Coronary artery (tissue), 2 donors: ENCODE data around the gene TTC9B.

Experiments used
- DNase-seq: peaks from one replicate; pipeline ENCODE4 v3.0.0-alpha.2; 2017; ENCODE audit warnings: low spot score
- H3K27ac ChIP-seq, 2 donors: fragments of 200-600 bp; sonication (generic); one replicate each; pipeline ENCODE4 v1.5.1; 2016 to 2019
- H3K4me3 ChIP-seq: fragments of 200-600 bp; sonication (generic); 2 replicates; pipeline ENCODE4 v1.5.1; 2016; ENCODE audit warnings: mild to moderate bottlenecking, moderate library complexity
- TF ChIP-seq, protein P1 (sequence below): fragments of 200-600 bp; sonication (generic); IDR thresholded peaks from one replicate; pipeline ENCODE4 v1.5.1; 2019; ENCODE audit warnings: antibody characterized with exemption

Gene TTC9B

DNA sequence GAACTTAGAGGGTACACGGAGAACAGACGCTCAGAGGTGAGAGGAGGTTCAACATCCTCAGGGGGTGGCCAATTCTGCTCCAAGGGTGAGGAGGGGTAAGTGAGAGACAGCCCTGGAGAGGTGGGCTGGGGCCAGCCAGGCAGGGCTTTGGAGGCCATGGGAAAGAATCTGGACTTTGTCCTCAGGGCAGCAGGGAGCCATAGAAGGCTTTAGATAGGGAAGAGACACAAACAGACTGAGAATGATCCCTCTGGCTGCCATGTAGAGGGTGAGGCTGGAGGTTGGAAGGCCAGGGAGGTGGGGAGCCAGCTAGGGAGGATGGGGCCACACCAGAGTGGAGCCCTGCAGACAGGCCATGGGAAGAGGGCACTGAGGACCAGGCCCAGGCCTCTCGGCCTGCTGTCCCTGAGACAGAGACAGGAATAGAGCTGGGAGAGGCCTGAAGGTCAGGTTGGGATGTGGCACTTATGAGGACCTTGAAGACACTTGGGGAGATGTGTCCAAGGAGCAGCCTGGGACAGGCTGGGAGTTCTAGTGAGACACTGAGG is 37.5 kb upstream of the TTC9B start:
- no peak overlapping the region for H3K27ac ChIP-seq
- TF ChIP-seq, protein P1, sequence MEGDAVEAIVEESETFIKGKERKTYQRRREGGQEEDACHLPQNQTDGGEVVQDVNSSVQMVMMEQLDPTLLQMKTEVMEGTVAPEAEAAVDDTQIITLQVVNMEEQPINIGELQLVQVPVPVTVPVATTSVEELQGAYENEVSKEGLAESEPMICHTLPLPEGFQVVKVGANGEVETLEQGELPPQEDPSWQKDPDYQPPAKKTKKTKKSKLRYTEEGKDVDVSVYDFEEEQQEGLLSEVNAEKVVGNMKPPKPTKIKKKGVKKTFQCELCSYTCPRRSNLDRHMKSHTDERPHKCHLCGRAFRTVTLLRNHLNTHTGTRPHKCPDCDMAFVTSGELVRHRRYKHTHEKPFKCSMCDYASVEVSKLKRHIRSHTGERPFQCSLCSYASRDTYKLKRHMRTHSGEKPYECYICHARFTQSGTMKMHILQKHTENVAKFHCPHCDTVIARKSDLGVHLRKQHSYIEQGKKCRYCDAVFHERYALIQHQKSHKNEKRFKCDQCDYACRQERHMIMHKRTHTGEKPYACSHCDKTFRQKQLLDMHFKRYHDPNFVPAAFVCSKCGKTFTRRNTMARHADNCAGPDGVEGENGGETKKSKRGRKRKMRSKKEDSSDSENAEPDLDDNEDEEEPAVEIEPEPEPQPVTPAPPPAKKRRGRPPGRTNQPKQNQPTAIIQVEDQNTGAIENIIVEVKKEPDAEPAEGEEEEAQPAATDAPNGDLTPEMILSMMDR = no peak
- DNase-seq = no peak
- H3K4me3 ChIP-seq = no peak overlapping the region

DNA sequence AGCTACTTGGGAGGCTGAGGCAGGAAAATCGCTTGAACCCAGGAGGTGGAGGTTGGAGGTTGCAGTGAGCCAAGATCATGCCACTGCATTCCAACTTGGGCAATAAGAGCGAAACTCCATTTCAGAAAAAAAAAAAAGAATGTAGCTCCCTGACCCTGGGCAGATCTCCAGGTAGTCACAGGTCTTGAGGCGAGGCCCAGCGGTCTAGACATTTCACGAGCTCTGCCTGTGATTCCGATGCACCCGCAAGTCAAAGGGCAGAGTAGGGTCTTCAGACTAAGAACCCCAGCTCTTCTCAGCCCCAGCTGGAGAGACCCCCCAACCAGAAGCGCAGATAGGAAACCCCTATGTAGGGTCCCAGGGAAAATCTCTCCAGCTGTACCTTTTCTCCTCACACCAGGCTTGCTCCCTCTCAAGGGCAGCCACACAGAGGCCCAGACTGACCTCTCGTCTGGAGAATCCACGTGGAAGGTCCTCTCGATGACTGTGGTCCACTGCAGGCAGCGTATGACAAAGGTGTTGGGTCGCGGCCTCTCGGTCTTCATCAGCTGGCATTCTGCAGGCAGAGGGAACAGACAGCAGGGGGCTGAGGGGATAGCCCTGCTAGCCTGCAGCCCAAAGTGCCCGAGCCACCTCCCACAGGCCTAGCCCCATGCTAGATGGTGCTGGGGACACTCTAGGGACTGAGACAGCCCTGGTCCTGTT is 36.7 kb upstream of the TTC9B start:
- TF ChIP-seq, protein P1 = no peak
- Histone ChIP-seq H3K27ac (no peak overlapping the region), H3K4me3 (no peak overlapping the region)
- DNase-seq = no peak

DNA sequence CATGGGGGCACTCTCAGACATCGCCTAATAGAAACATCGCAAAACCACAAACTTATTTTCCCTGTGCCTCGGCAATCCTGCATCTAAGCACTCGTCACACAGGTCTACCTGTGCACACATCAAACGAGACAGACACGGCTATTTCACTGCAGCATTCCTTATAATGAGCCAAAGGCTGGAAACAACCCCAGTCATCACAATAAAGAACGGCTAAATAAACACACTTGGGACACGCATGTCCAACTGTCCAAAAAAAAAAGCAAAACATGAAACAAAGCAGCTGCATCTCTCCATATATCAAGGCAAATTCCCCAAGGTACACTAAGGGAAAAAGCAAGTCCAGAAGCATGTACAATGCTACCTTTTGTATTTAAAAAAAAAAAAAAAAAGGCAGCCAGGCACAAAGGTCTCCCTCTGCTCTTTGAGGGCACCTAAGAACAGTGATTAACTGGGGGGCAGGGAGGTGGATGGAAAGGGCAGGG is 35.5 kb upstream of the TTC9B start:
- DNase-seq = no peak
- Histone ChIP-seq H3K27ac (no peak overlapping the region), H3K4me3 (no peak overlapping the region)
- TF ChIP-seq, protein P1 = no peak

DNA sequence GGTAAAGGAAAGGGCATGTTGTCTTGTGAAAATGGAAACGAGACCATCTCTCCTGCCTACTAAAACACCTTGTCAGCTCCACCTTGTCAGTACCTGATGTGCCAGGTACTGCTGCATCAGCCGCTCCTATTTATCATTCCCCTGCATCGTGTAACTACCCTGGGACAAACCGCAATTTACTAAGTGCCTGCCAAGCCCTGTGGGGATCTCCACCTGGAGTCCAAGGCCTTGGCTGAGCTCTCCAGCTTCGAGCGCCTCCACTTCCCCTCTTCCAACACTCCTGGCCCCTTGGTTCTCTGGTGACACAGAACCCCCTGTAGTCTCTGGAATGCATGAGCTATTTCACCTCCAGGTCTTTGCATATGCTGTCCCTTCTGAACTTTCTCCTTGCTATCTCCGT is 34.2 kb upstream of the TTC9B start:
- DNase-seq = no peak
- TF ChIP-seq, protein P1 = no peak
- Histone ChIP-seq H3K4me3 (no peak overlapping the region), H3K27ac (no peak overlapping the region)

DNA sequence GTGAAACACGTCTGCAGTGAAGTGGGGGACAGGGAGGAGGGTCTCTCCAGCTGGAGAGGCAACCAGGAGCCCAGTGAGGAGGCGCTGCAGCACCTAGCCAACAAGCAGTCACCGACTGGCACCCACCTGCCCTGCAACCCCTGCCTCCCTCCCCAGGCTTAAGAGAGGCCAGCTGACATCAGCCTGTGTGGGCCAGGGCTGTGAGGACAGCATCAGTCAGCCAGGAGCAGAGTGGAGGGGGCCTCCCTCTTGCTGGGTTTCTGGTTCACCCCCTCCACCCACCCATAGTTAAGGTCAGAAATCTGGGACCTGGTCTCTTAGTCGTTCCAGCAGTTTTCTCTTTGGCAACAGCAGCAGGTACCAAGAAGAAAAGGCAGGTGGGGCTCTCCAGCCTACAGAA is 33.8 kb upstream of the TTC9B start:
- Histone ChIP-seq H3K4me3 (no peak overlapping the region), H3K27ac (no peak overlapping the region)
- DNase-seq = no peak
- TF ChIP-seq, protein P1 = no peak

DNA sequence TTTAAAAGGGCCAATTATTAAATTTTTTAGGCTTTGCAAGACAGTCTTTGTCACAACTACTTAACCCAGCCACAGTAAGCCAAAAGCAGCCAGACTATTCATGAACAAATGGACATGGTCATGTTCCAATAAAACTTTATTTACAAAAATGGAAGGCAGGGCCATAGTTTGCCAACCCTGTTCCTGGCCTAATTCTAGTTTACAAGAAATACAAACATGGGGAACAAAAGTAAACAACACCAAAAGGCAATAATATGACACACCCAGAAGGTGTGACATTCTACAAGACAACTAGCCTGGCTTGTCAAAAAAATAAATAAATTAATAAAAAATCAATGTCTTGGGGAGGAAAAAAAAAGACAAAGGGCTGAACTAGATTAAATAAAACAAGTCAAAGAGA is 33.1 kb upstream of the TTC9B start:
- Histone ChIP-seq H3K27ac (no peak overlapping the region), H3K4me3 (no peak overlapping the region)
- TF ChIP-seq, protein P1 = no peak
- no peak for DNase-seq

- no peak overlapping the region for H3K4me3 ChIP-seq
- TF ChIP-seq, protein P1 = no peak
- DNase-seq = no peak
- no peak overlapping the region for H3K27ac ChIP-seq
Observed at GRCh38 chr19:40249781-40250180, 31.6 kb upstream of the TTC9B start.
